Cardiac septum (tissue), 1 donor: Measurements from ENCODE around the gene ECM2. TPM values are rescaled to one million over a fixed set of nuclear protein-coding genes. Genes with fewer than 3 reads are reported as not detected.

Source experiments
- DNase-seq: peaks from one replicate; pipeline ENCODE4 v3.0.0-alpha.2; 2020; ENCODE audit warnings: low spot score
- intact Hi-C: fragments of 100-400 bp; cut with DNase I; formaldehyde crosslinking; loops from one replicate; pipeline ENCODE4 v1.14.0; 2022
- microRNA-seq: library from miRNA; unstranded; fragments of <30 nt; microRNA quantifications from one replicate; pipeline ENCODE4 v1.2.0, GENCODE V29; 2020
- total RNA-seq: library from RNA; stranded (reverse); fragmentation: NEBNext Ultra II Directional; extraction: Animal tissue kit (Norgen Biotek cat#: 25700); gene quantifications from one replicate; pipeline ENCODE4 v1.2.1, GENCODE V29; 2021
- donor health status: DM: no; HTN: no; CAD: no.

Gene ECM2
- total RNA-seq, 1 donor from 2014 or later: 8.0 TPM

GRCh38 chr9:92480291-92480771 is 55.5 kb downstream of the ECM2 start:
- intact Hi-C loops: no loop called here
- DNase-seq: no peak

- intact Hi-C loops: no loop called here
- no peak for DNase-seq
Observed at GRCh38 chr9:92479346-92479745, 56.4 kb downstream of the ECM2 start.

- DNase-seq: no peak
- intact Hi-C loops: no loop called here
Observed at GRCh38 chr9:92478783-92479182, 57.0 kb downstream of the ECM2 start.

GRCh38 chr9:92476962-92477361 is 58.8 kb downstream of the ECM2 start:
- no peak for DNase-seq
- intact Hi-C loops: no loop called here

- DNase-seq: no peak
- intact Hi-C loops: no loop called here
Observed at GRCh38 chr9:92474587-92474986, 61.2 kb downstream of the ECM2 start.

GRCh38 chr9:92468206-92468605 is 67.6 kb downstream of the ECM2 start:
- intact Hi-C loops: no loop called here

GRCh38 chr9:92467511-92467910 is 68.3 kb downstream of the ECM2 start:
- intact Hi-C loops: no loop called here
- DNase-seq: no peak

More at GRCh38 chr9:92468206-92468605, 67.6 kb downstream of the ECM2 start:
- no peak for DNase-seq

GRCh38 chr9:92467041-92467440 is 68.7 kb downstream of the ECM2 start:
- DNase-seq: no peak
- intact Hi-C loops: no loop called here

GRCh38 chr9:92463984-92464383 is 71.8 kb downstream of the ECM2 start:
- no peak for DNase-seq
- intact Hi-C loops: no loop called here

- no peak for DNase-seq
- intact Hi-C loops: no loop called here
Observed at GRCh38 chr9:92463387-92463786, 72.4 kb downstream of the ECM2 start.

GRCh38 chr9:92457576-92457975 is 78.2 kb downstream of the ECM2 start:
- intact Hi-C loops: no loop called here
- no peak for DNase-seq

GRCh38 chr9:92455217-92455616 is 80.6 kb downstream of the ECM2 start:
- no peak for DNase-seq
- intact Hi-C loops: no loop called here

- intact Hi-C loops: no loop called here
- DNase-seq: no peak
Observed at GRCh38 chr9:92446536-92446935, 89.3 kb downstream of the ECM2 start.

Small RNAs within 50 kb of the gene (microRNA-seq; reads per million reads assigned to microRNA genes)
- not detected for gene MIR4670

Other genes starting within 250 kb of the ECM2 start
- gene IARS1, start 242.3 kb downstream of the ECM2 start, total RNA-seq: 69.5 TPM
- 15.6 TPM for gene NOL8, start 210.6 kb downstream of the ECM2 start, total RNA-seq
- gene CENPP, start 210.0 kb downstream of the ECM2 start, total RNA-seq: 3.5 TPM
- 15.2 TPM for gene OGN, start 131.4 kb downstream of the ECM2 start, total RNA-seq
- 6.5 TPM for gene OMD, start 111.5 kb downstream of the ECM2 start, total RNA-seq
- gene ASPN, start 53.5 kb downstream of the ECM2 start, total RNA-seq: 30.3 TPM
- gene IPPK, start 134.1 kb upstream of the ECM2 start, total RNA-seq: 13.1 TPM
- 39.5 TPM for gene BICD2, start 228.8 kb upstream of the ECM2 start, total RNA-seq